Fibroblast of lung (primary cell): ENCODE measurements around the gene ARFRP1.

Source experiments
- CTCF ChIP-seq, 2 donors: IDR thresholded peaks in 1 of 2; conservative IDR thresholded peaks in 1 of 2; 1 replicate in 1 of 2; 2 replicates in 1 of 2; pipeline ENCODE4 v1.5.1; 2011 to 2012; ENCODE audit warnings: low read length in 2 of 2, control low read depth in 1 of 2, inconsistent platforms in 1 of 2, low read depth in 1 of 2, mild to moderate bottlenecking in 1 of 2
- EZH2 ChIP-seq: IDR thresholded peaks from 2 replicates; pipeline ENCODE4 v1.5.1; 2012; ENCODE audit warnings: low read length, control low read depth, mild to moderate bottlenecking; ENCODE audit errors: missing control alignments

DNA sequence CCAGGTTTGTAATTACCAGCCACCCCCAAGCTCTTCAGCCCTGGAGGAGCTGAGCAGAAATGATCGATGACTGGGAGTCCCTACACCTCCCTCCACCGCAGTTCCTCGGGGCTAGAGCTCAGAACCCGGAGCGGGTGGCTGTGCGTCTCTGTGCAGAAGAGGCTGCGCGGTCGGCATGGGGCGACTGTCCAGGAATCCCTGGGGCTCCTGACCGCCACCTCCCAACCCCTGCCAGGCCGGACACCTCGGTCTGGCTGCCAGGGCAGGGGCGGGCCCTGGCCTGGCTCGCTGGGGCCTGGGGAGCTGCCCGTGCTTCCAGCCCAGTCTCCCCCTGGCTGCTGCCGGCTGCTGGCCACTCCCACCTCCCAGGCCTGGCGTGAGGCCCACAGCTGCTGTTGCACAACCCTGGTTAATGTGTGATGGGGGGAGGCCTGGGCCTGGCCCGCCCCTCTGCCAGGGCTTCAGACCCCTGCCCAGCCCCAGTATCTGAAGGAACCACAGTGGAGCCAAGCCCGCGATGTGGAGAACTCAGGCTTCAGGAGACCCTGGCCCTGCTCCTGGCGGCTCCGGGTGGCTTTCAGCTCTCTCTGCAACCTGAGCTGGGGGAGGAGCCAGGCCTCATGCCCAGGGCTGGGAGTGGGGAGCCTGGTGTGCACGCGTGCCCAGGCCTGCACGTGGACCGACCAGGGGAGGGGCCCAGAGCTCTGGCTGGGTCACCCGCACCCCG lies 33.0 kb upstream of the ARFRP1 start:
- TF ChIP-seq EZH2 (no peak), CTCF (conservative IDR thresholded peaks at IDR 0.05 in 1 of 2, IDR thresholded peaks at IDR 0.05 in 1 of 2; ENCODE audit: low read depth in 1 of 2, low read length in 2 of 2) (no peak)
